ENCODE results near the gene DCAF5. TPM values are rescaled to one million over a fixed set of nuclear protein-coding genes. Genes with fewer than 3 reads are reported as not detected.

The DCAF5 gene
- total RNA-seq, 4 donors from 2014 or later, result 25.1 to 70.3 (median 42.7) TPM

DNA sequence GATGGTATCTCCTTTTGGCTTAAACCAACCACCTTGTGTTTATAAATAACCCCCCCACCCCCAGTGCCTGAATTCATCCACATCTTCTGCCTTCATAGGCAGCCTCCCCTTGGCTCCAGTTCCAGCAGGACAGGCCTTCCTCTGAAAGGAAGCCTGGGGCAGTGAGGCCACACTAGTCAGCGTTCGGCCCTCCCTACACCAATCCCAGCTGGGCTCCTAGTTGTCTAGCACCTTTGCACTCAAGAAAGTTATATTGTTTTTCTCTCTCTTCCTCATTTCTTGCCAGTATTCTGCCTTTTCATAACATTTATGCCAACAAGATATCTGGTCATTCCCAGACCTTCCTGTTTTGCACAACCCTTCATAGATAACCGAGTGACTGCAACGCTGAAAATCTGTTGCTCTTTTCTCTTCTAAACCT lies 100.7 kb downstream of the DCAF5 start:
- Histone ChIP-seq H3K27ac (peak overlapping the region in 2 of 4 donors; percentile 15 to 76), H3K4me1 (peaks cover 10 to 32% (median 17%) of the 10 kb centered on the region in 4 donors)
- intact Hi-C loops (cut with DNase I; ENCODE audit: low total_unique reads), result no loop called here

DNA sequence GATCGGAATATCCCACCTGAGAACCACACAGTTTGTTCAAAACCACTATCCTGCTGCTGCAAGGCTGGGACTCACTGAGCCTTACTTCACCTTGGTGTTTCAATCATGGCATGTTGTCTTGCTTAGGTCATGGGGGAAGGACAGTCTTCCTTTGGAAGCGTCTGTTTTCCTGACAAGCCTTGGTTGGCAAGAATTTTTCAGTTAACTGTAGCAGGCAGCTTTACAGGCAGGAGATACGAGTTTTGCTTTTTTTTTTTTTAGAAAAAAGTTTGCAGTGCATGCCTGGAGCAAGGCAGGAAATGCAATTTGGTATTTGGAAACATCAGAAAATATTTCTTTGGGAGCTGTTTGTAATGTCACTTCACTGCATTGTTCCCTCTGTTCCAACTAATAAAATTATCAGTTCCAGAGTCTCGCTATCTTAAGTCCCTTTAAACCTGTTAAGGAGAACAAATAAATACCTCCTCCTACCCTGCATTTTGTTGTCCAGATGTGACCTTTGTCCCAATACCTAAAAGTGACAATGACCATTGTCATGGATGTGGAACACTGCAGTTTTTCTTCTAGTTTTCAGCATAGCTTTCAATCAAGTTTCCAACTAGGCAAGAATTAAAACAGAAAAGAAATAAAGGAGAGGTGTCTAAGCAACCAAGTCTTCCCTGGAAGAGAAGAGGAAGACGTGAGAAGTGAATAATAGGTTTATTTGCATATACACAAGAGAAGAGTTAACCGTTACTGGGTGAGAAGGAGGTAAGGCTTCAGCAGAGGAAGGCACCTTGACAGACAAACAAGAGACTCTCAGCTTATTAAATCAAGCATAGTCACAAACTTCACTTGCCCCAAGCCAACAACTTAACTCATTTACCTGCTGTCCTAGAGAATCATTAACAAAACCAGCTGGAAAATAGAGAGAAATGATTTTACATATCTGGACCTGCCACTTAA lies 102.4 kb downstream of the DCAF5 start:
- Histone ChIP-seq H3K27me3 (no peaks in the 10 kb centered on the region), H3K9me3 (no peaks in the 10 kb centered on the region), H3K4me1 (peaks cover 19 to 49% (median 28%) of the 10 kb centered on the region in 4 donors), H3K36me3 (peaks cover 0 to 19% (median 9%) of the 10 kb centered on the region in 4 donors), H3K4me3 (no peak overlapping the region), H3K27ac (peak overlapping the region; percentile 46 to 76 (median 62))
- intact Hi-C loops (cut with DNase I; ENCODE audit: low total_unique reads), result no loop called here
- in situ Hi-C loops (cut with MboI; ENCODE audit: low pct_ligation_motif_present in 1 of 4, low pct_unique_long_range_greater_than_20kb in 1 of 4, low sequenced_read_pairs in 3 of 4), result no loop called here
- TF ChIP-seq EP300 (IDR thresholded peaks at IDR 0.05; ENCODE audit: low read depth), result no peak
- TF ChIP-seq, protein P1, sequence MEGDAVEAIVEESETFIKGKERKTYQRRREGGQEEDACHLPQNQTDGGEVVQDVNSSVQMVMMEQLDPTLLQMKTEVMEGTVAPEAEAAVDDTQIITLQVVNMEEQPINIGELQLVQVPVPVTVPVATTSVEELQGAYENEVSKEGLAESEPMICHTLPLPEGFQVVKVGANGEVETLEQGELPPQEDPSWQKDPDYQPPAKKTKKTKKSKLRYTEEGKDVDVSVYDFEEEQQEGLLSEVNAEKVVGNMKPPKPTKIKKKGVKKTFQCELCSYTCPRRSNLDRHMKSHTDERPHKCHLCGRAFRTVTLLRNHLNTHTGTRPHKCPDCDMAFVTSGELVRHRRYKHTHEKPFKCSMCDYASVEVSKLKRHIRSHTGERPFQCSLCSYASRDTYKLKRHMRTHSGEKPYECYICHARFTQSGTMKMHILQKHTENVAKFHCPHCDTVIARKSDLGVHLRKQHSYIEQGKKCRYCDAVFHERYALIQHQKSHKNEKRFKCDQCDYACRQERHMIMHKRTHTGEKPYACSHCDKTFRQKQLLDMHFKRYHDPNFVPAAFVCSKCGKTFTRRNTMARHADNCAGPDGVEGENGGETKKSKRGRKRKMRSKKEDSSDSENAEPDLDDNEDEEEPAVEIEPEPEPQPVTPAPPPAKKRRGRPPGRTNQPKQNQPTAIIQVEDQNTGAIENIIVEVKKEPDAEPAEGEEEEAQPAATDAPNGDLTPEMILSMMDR (IDR thresholded peaks at IDR 0.05), result no peak
- TF ChIP-seq POLR2AphosphoS5 (IDR thresholded peaks at IDR 0.05), result no peak
- TF ChIP-seq POLR2A (IDR thresholded peaks at IDR 0.05), result no peak
- DNase-seq, result no peak
- 22 to 52% methylated on average over 4 to 6 of the region's 6 CpGs for WGBS, 2 donors (ENCODE audit: low coverage in 1 of 2)

More for the DNA sequence above, 100.7 kb downstream of the DCAF5 start:
- WGBS, 2 donors (ENCODE audit: low coverage in 1 of 2), result 66 to 79% methylated on average over 4 of the region's 4 CpGs
- peaks cover 0 to 22% (median 9%) of the 10 kb centered on the region in 4 donors for H3K36me3 ChIP-seq
- H3K9me3 ChIP-seq, result no peaks in the 10 kb centered on the region
- TF ChIP-seq POLR2AphosphoS5 (IDR thresholded peaks at IDR 0.05) (no peak), EP300 (IDR thresholded peaks at IDR 0.05; ENCODE audit: low read depth) (no peak), POLR2A (IDR thresholded peaks at IDR 0.05) (no peak)
- TF ChIP-seq, protein P1 (IDR thresholded peaks at IDR 0.05), result no peak
- in situ Hi-C loops (cut with MboI; ENCODE audit: low pct_ligation_motif_present in 1 of 4, low pct_unique_long_range_greater_than_20kb in 1 of 4, low sequenced_read_pairs in 3 of 4), result no loop called here
- DNase-seq, result no peak
- no peak overlapping the region for H3K4me3 ChIP-seq
- H3K27me3 ChIP-seq, result no peaks in the 10 kb centered on the region

DNA sequence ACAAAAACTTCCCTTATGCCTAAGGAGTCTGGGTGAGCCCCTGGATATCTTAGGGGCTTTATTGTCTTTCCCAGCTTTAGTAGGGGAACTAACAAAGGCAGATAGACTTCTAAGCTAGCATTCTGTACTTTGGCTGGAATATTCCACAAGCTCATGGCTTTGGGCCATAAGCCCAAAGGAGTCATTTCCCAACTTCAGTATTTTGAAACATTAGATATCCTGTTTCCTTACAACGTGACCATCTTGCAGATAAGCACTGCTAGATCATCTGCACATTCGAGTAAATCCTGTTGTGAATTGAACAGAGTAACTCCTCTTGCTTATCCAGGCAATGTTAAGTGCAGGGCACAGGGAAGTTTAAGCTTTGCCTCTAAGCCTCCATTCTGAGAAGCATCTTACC lies 103.2 kb downstream of the DCAF5 start:
- H3K27ac ChIP-seq, result peak overlapping the region; percentile 46 to 76 (median 62)
- WGBS, 2 donors (ENCODE audit: low coverage in 1 of 2), result 40 to 57% methylated on average over 1 to 2 of the region's 2 CpGs
- H3K4me3 ChIP-seq, result no peak overlapping the region
- in situ Hi-C loops (cut with MboI; ENCODE audit: low pct_ligation_motif_present in 1 of 4, low pct_unique_long_range_greater_than_20kb in 1 of 4, low sequenced_read_pairs in 3 of 4) (no loop called here), intact Hi-C loops (cut with DNase I; ENCODE audit: low total_unique reads) (loop anchor here (10.0 kb wide), 1 partner anchor 65 kb away; no protein-coding TSS in a partner anchor)
- H3K27me3 ChIP-seq, result no peaks in the 10 kb centered on the region
- DNase-seq, result no peak
- H3K36me3 ChIP-seq, result peaks cover 0 to 11% (median 5%) of the 10 kb centered on the region in 4 donors
- TF ChIP-seq POLR2A (IDR thresholded peaks at IDR 0.05) (no peak), EP300 (IDR thresholded peaks at IDR 0.05; ENCODE audit: low read depth) (no peak), POLR2AphosphoS5 (IDR thresholded peaks at IDR 0.05) (peak; percentile 43 to 55 (median 49))
- TF ChIP-seq, protein P1 (IDR thresholded peaks at IDR 0.05), result no peak
- no peaks in the 10 kb centered on the region for H3K9me3 ChIP-seq
- peaks cover 19 to 57% (median 36%) of the 10 kb centered on the region in 4 donors for H3K4me1 ChIP-seq

DNA sequence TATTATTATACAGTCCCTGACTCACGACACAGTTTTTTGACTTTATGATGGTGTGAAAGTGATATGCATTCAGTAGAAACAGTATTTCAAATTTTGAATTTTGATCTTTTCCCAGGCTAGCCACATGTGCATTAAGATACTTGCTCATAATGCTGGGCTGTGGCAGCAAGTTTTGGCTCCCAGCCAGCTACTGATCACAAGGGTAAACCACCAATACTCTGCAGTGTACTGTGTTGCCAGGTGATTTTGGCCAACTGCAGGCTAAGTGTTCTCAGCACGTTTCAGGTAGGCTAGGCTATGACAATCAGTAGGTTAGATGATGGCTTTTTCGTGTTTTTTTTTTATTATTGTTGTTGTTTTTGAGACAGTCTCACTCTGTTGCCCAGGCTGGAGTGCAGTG lies 104.5 kb downstream of the DCAF5 start:
- intact Hi-C loops (cut with DNase I; ENCODE audit: low total_unique reads) (loop anchor here (10.0 kb wide), 1 partner anchor 64 kb away; no protein-coding TSS in a partner anchor), in situ Hi-C loops (cut with MboI; ENCODE audit: low pct_ligation_motif_present in 1 of 4, low pct_unique_long_range_greater_than_20kb in 1 of 4, low sequenced_read_pairs in 3 of 4) (no loop called here)
- H3K27me3 ChIP-seq, result no peaks in the 10 kb centered on the region
- no peak overlapping the region for H3K4me3 ChIP-seq
- 57 to 74% methylated on average over 2 to 3 of the region's 3 CpGs for WGBS, 2 donors (ENCODE audit: low coverage in 1 of 2)
- TF ChIP-seq, protein P1 (IDR thresholded peaks at IDR 0.05), result no peak
- no peak for TF ChIP-seq POLR2AphosphoS5 (IDR thresholded peaks at IDR 0.05)
- no peak for TF ChIP-seq EP300 (IDR thresholded peaks at IDR 0.05; ENCODE audit: low read depth)
- TF ChIP-seq POLR2A (IDR thresholded peaks at IDR 0.05), result no peak
- peak; percentile 52 for DNase-seq
- H3K4me1 ChIP-seq, result peaks cover 23 to 69% (median 47%) of the 10 kb centered on the region in 4 donors
- no peaks in the 10 kb centered on the region for H3K9me3 ChIP-seq
- no peaks in the 10 kb centered on the region for H3K36me3 ChIP-seq
- H3K27ac ChIP-seq, result peak overlapping the region in 1 of 4 donors; percentile 76

Measured in transverse colon (tissue), 4 donors.